ENCODE results near the gene NNAT.

GRCh38 chr20:37570419-37570818 lies 49.4 kb downstream of the NNAT start:
- no peak for TF ChIP-seq ZNF274 (IDR thresholded peaks at IDR 0.05; ENCODE audit: low read depth, low read length)
- no peak for TF ChIP-seq SUZ12 (IDR thresholded peaks at IDR 0.05; ENCODE audit: extremely low read depth, insufficient read depth, insufficient read length)
- no peak for TF ChIP-seq YY1 (IDR thresholded peaks at IDR 0.05; ENCODE audit: insufficient read depth, insufficient read length)

Measured in NT2/D1 (cell line).